ENCODE data around the gene CPLANE1. TPM values are rescaled to one million over a fixed set of nuclear protein-coding genes. Genes with fewer than 3 reads are reported as not detected.

The CPLANE1 gene
- total and polyA plus RNA-seq, 4 donors = 6.4 to 35.6 (median 15.6) TPM

Other genes with a start within 250 kb of the CPLANE1 start
- 10 to 100 TPM; 16.5 to 19.2 TPM for gene NUP155, start 121.7 kb upstream of the CPLANE1 start, total RNA-seq
- gene NUP155, start 121.7 kb upstream of the CPLANE1 start, polyA plus RNA-seq = 1 to 10 TPM; 1.5 to 3.1 TPM
- 10 to 100 TPM; 26.3 to 41.3 TPM for gene WDR70, start 129.9 kb upstream of the CPLANE1 start, total RNA-seq
- 10 to 100 TPM; 12.3 to 17.8 TPM for gene WDR70, start 129.9 kb upstream of the CPLANE1 start, polyA plus RNA-seq